Left lung (tissue), 10 donors: ENCODE results near the gene DDRGK1. TPM values are rescaled to one million over a fixed set of nuclear protein-coding genes. Genes with fewer than 3 reads are reported as not detected.

Source experiments
- ATAC-seq: fragments of 200-7000 bp; cut with Tn5 transposase; one replicate; pipeline ENCODE4 v1.9.1; 2020; ENCODE audit warnings: moderate library complexity
- DNase-seq, 4 donors: peaks; one replicate each; pipeline ENCODE4 v3.0.0-alpha.2; 2013 to 2020
- H3K27ac ChIP-seq, 2 donors: fragments of 200-600 bp; sonication (generic) in 1 of 2; one replicate each; pipeline versions ENCODE4 v1.5.0 to v1.8.0; 2020 to 2021
- H3K27me3 ChIP-seq, 2 donors: fragments of 200-600 bp; sonication (generic) in 1 of 2; one replicate each; pipeline versions ENCODE4 v1.5.0 to v1.8.0; 2020 to 2021
- H3K36me3 ChIP-seq, 2 donors: fragments of 200-600 bp; sonication (generic) in 1 of 2; one replicate each; pipeline versions ENCODE4 v1.5.0 to v1.8.0; 2020 to 2021
- H3K4me1 ChIP-seq, 2 donors: fragments of 200-600 bp; one replicate each; pipeline ENCODE4 v1.8.0; 2021
- H3K4me3 ChIP-seq, 2 donors: fragments of 200-600 bp; sonication (generic) in 1 of 2; one replicate each; pipeline versions ENCODE4 v1.5.0 to v1.8.0; 2020 to 2021; ENCODE audit warnings: mild to moderate bottlenecking in 1 of 2
- H3K9me3 ChIP-seq, 2 donors: fragments of 200-600 bp; sonication (generic) in 1 of 2; one replicate each; pipeline versions ENCODE4 v1.5.0 to v1.8.0; 2020 to 2021
- intact Hi-C, 2 donors: fragments of 100-400 bp; cut with DNase I; formaldehyde crosslinking; loops; one replicate each; pipeline versions ENCODE4 v1.11.2 to v1.14.2; 2022
- polyA plus RNA-seq, 6 donors: library from polyadenylated mRNA; unstranded; fragments of 120-200 nt; gene quantifications; one replicate each; pipeline ENCODE4 v1.2.1, GENCODE V29; 2013; ENCODE audit not compliant: insufficient read length in 6 of 6
- total RNA-seq, 2 donors: library from RNA; stranded (reverse); fragmentation: NEBNext Ultra II Directional; extraction: Animal tissue kit (Norgen Biotek cat#: 25700); gene quantifications; one replicate each; pipeline ENCODE4 v1.2.1, GENCODE V29; 2021
- TF ChIP-seq, protein P1 (sequence below), 2 donors: fragments of 200-600 bp; sonication (generic) in 1 of 2; IDR thresholded peaks; one replicate each; pipeline versions ENCODE4 v1.5.0 to v1.8.0; 2021; ENCODE audit warnings: antibody characterized with exemption in 2 of 2
- donor health status: DM: no; HTN: yes; CAD: no.
- donor health status: DM: no; HTN: no; CAD: no.

The DDRGK1 gene
- total and polyA plus RNA-seq, 8 donors, result 46.6 to 107 (median 50.4) TPM

DNA sequence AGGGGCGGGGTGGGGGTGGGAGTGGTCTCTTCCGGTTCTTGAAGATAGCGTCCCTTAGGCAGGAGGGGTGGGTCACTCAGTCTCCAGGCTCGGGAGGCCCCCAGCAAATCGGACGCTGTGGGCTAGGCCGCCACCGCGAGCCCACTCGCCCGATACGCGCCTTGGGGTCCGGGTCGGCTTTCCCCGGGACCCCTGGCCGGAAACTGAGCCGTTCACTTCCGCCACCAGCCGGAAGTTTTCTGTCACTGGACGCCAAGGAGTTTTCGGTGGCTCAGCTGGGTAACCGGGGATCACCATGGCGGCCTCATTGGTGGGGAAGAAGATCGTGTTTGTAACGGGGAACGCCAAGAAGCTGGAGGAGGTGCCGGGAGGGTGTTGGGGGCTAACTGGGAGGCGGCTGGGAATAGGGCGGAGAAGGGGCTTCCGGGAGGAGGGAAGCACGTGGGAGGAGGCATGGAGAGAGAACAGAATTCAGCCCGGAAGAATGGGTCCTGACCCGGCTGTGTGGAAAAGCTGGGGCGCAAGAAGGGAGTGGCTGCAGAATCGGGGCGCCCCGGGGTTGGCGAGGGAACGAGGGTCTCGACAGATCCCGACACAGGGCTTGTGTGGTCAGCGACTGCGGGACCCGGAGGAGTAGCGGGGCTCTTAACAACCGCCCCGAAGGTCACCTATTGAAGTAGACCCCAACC, 4.9 kb upstream of the DDRGK1 start, which contains the start of gene ITPA:
ITPA (plus strand) TSS at position 242 of the 689 bp plus-strand sequence; CDS start at position 296, 54 bp downstream.
- H3K4me1 ChIP-seq, result peaks cover 15 to 22% of the 10 kb centered on the region in 2 donors
- peak in 3 of 4 donors; percentile 47 to 64 (median 62) for DNase-seq
- H3K27ac ChIP-seq, result peak within 1 kb of the TSS; percentile 77 to 88
- no peaks in the 10 kb centered on the region for H3K9me3 ChIP-seq
- peak; percentile 60 for ATAC-seq
- intact Hi-C loops, result no loop called here
- TF ChIP-seq, protein P1, sequence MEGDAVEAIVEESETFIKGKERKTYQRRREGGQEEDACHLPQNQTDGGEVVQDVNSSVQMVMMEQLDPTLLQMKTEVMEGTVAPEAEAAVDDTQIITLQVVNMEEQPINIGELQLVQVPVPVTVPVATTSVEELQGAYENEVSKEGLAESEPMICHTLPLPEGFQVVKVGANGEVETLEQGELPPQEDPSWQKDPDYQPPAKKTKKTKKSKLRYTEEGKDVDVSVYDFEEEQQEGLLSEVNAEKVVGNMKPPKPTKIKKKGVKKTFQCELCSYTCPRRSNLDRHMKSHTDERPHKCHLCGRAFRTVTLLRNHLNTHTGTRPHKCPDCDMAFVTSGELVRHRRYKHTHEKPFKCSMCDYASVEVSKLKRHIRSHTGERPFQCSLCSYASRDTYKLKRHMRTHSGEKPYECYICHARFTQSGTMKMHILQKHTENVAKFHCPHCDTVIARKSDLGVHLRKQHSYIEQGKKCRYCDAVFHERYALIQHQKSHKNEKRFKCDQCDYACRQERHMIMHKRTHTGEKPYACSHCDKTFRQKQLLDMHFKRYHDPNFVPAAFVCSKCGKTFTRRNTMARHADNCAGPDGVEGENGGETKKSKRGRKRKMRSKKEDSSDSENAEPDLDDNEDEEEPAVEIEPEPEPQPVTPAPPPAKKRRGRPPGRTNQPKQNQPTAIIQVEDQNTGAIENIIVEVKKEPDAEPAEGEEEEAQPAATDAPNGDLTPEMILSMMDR (IDR thresholded peaks at IDR 0.05), result no peak
- peaks cover 0 to 17% of the 10 kb centered on the region in 2 donors for H3K36me3 ChIP-seq
- H3K4me3 ChIP-seq, result peak within 1 kb of the TSS; percentile 78 to 79
- no peaks in the 10 kb centered on the region for H3K27me3 ChIP-seq

DNA sequence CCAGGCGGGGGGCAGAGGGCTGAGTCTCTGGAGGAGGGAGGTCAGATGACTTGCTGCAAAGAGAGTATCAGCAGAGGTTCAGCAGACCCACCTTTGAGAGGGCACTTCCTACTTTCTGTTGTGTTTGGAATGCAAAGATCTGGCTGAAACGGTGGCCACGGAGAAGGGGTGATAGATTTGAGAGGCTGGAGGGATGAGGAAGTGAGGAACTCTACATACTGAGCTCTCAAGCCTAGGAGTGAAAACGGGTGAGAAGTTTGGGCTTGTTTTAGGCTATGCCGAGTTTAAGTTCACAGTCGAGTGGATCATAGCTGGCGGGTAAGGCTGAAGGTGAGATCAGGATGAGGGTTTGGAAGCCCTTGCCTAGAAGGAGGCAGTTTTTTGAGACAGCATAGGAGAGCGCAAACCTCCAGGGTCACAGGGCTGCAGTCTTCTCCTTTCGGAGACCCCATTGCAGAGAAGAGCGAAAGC, 4.3 kb upstream of the DDRGK1 start:
- ATAC-seq (peak; percentile 1), DNase-seq (no peak)
- H3K27me3 ChIP-seq, result no peaks in the 10 kb centered on the region
- intact Hi-C loops, result no loop called here
- peaks cover 15 to 27% of the 10 kb centered on the region in 2 donors for H3K4me1 ChIP-seq
- H3K4me3 ChIP-seq, result peak overlapping the region; percentile 78 to 79
- peak overlapping the region; percentile 77 to 88 for H3K27ac ChIP-seq
- TF ChIP-seq, protein P1 (IDR thresholded peaks at IDR 0.05), result no peak
- peaks cover 0 to 11% of the 10 kb centered on the region in 2 donors for H3K36me3 ChIP-seq
- H3K9me3 ChIP-seq, result no peaks in the 10 kb centered on the region

DNA sequence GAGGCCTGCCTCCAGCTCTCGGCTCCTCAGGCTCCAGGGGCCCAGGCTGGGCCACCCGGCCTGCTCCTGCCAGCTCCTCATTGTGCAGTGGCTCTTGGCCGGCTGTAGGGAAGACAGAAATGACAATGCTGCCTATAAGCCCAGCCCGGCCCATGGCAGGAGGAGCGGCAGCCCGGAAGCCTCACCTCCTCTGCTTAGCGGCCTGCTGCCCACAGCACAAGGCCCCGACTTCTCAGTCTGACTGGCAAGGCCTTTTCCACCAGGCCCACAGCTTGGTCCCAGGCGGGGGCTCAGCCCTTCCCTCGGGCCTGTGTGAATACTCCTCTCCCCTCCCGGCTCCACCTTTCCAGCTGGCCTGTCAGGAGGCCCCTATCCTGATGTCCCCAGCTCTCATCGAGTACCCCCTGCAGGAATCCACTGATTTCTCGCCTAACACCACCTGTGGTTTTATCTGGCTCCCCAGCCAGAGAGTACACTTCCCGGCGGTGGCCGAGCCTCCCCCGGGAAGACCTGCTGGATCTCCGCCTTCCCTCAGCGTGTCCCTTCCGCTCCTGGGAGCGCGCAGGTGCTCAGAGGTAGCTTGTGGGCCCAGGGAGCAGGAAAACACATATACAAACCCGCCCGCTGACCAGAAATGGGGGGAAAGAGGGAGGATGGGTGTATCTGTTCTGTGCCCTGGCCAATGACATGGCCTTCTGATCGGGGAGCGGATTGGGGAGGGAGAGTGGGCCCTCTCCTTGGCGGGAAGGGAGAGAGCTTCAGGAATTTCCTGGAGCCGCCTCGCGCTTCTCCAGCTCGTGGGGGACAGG, 963 bp downstream of the DDRGK1 start:
- Histone ChIP-seq H3K27me3 (no peaks in the 10 kb centered on the region), H3K4me3 (peak overlapping the region; percentile 88 to 99), H3K27ac (peak overlapping the region; percentile 77 to 87), H3K4me1 (peaks cover 16 to 25% of the 10 kb centered on the region in 2 donors), H3K36me3 (peaks cover 0 to 41% of the 10 kb centered on the region in 2 donors), H3K9me3 (no peaks in the 10 kb centered on the region)
- ATAC-seq, result peak; percentile 54
- TF ChIP-seq, protein P1 (IDR thresholded peaks at IDR 0.05), result no peak
- intact Hi-C loops, result no loop called here
- DNase-seq, result no peak

DNA sequence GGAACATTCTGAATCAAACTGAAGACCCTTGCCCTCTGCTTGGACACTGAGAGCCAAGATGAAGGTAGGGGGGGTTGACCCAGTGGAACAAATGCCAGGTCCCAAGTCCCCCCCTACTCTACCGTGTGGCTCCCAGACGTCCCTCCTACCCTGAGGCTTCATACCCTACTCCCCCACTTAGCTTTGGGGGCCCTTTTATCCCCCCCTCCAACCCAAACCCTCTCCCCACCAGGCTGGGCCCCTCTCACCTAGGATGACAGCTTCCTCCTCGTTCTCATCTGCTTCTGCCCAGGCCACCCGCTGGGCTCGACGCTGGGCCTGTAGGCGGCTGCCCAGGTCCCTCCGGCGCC, 1.5 kb downstream of the DDRGK1 start:
- no peaks in the 10 kb centered on the region for H3K27me3 ChIP-seq
- H3K27ac ChIP-seq, result peak overlapping the region in 1 of 2 donors; percentile 87
- intact Hi-C loops, result no loop called here
- no peak for DNase-seq
- no peak for ATAC-seq
- H3K9me3 ChIP-seq, result no peaks in the 10 kb centered on the region
- H3K4me3 ChIP-seq, result peak overlapping the region; percentile 88 to 99
- peaks cover 0 to 47% of the 10 kb centered on the region in 2 donors for H3K36me3 ChIP-seq
- peaks cover 12 to 20% of the 10 kb centered on the region in 2 donors for H3K4me1 ChIP-seq
- TF ChIP-seq, protein P1 (IDR thresholded peaks at IDR 0.05), result no peak
